AG10803 (cell line): ENCODE data around the gene MGAM2.
"Not testable (repeated sequence)": the region's sequence is repeated elsewhere in the genome, so short reads cannot be mapped to it uniquely, and the experiment has no call there.

Source experiments
- DNase-seq: peaks from one replicate; pipeline ENCODE4 v3.0.0; 2010; ENCODE audit warnings: low read depth
- H3K4me3 ChIP-seq: 2 replicates; pipeline ENCODE4 v1.5.1; 2011; ENCODE audit warnings: mild to moderate bottlenecking, low read length, control low read depth
- TF ChIP-seq, protein P1 (sequence below): conservative IDR thresholded peaks from 2 replicates; pipeline ENCODE4 v1.5.1; 2011; ENCODE audit warnings: mild to moderate bottlenecking, low read length, control low read depth, inconsistent platforms

Gene MGAM2

DNA sequence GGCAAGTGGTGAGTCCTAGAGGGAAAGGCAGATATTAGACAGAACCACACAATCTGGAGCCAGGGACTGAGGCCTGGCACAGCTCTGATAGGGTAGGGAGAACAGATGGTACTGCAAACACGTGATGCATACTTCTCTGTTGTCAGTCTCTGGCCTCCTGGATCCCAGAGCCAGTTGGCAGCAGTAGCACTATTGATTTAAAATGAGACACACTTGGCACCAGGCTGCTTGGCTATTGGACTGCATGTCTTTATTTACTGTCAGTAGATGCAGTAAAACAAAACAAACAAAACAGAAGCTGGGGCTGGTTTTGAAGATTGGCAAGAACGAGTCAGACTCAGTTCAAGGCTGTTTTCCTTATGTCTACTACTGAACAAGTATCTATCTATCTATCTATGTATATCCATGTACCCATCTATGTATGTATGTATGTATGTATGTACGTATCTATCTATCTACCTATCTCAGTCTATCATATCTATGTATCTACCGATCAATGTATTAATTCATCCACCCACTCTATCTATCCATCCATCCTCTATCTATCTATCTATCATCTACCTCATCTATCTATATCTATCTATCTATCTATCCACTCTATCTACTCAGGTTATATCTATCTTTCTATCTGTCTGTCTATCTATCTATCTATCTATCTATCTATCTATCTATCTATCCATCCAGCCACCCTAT lies 23.4 kb upstream of the MGAM2 start:
- TF ChIP-seq, protein P1, sequence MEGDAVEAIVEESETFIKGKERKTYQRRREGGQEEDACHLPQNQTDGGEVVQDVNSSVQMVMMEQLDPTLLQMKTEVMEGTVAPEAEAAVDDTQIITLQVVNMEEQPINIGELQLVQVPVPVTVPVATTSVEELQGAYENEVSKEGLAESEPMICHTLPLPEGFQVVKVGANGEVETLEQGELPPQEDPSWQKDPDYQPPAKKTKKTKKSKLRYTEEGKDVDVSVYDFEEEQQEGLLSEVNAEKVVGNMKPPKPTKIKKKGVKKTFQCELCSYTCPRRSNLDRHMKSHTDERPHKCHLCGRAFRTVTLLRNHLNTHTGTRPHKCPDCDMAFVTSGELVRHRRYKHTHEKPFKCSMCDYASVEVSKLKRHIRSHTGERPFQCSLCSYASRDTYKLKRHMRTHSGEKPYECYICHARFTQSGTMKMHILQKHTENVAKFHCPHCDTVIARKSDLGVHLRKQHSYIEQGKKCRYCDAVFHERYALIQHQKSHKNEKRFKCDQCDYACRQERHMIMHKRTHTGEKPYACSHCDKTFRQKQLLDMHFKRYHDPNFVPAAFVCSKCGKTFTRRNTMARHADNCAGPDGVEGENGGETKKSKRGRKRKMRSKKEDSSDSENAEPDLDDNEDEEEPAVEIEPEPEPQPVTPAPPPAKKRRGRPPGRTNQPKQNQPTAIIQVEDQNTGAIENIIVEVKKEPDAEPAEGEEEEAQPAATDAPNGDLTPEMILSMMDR = no peak
- DNase-seq = no peak
- H3K4me3 ChIP-seq = no peak overlapping the region

DNA sequence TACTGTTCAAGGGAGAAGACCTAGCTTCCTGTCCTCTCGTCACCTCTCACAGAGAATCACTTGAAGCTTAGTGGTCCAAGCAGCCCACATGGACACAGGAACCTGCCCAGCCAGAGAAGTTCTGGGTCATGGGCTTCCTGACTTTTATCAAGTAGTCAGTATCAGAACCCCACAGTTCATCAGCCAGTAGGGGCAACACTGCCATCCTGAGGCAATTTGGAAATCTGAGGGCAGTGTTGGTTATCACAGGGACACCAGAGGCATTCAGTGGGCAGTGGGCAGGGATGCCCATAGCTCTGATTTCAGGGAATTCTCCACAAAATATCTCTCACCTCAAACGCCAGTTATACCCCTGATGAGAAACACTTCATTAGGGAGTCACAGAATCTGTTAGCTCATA lies 22.5 kb upstream of the MGAM2 start:
- H3K4me3 ChIP-seq = no peak overlapping the region
- TF ChIP-seq, protein P1 = no peak
- DNase-seq = no peak

DNA sequence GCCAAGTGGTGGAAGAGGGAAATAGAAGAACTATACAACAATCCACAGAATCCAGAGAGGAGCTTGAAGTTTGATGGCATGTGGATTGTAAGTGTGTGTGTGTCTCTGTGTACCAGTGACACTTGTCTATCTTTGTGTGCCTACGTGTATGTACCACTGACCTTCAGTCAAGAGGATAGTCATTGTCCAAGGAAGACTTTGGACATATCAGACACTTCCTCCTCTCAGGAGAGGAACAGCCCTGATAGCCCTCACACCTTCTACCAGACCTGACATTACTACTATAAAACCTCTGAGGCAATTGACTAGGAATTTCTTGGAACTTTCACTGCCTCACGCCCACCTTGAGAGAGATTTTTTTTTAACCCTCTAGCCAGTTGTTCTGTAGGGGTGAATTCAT lies 19.6 kb upstream of the MGAM2 start:
- TF ChIP-seq, protein P1 = no peak
- no peak overlapping the region for H3K4me3 ChIP-seq
- no peak for DNase-seq

DNA sequence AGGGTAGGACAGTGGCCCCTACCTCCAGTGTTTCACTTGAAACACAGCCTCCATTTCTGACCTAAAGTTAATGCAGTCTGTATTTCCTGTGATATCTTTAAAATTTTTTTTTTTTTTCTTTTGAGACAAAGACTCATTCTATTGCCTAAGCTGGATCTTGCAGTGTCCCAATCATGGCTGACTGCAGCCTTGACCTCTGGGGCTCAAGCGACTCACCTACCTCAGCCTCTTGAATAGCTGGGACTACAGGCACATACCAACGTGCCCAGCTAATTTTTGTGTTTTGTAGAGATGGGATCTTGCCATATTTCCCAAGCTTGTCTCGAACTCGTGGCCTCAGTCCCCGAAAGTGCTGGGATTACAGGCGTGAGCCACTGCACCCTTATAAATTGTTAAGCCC lies 16.7 kb upstream of the MGAM2 start:
- no peak for DNase-seq
- TF ChIP-seq, protein P1 = no peak

DNA sequence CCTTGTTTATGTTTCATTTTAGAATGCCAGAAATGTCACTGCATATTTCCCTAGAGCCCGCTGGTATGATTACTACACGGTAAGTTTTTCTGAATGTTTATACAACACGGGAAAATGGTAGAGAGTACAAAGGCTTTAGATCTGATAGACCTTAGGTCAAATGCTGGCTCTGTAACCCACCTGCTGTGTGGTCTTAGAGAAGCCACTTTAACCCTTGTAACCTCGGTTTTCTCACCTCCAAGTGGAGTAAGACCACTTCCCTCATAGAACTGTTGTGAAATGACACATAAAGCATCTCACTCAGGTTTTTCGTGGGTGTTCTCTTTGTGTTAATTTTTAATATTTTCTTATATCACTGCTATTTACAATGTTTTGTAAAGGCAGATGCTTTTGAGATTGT lies 13.9 kb upstream of the MGAM2 start:
- TF ChIP-seq, protein P1 = no peak
- DNase-seq = no peak

More for the DNA sequence above, 16.7 kb upstream of the MGAM2 start:
- no peak overlapping the region for H3K4me3 ChIP-seq

DNA sequence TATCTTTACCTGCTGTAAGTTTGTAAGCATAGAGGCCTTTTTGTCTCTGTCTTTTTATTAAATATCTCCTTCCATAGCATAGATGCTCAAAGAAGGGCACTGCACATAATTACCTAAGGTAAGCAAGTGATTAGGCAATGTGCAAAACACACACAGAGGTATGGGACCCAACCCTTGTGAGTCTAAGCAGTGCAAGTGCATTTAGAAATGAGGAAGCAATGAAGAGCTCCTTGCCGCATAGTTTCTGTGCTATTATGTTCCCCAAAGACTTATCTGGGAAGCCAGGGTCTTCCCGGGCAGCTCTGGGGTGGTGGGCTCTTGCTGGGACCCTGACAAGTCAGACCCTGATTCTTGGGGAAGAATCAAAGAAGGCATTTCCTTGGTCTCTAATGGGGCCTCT lies 13.5 kb upstream of the MGAM2 start:
- no peak overlapping the region for H3K4me3 ChIP-seq
- TF ChIP-seq, protein P1 = no peak
- no peak for DNase-seq

More for the DNA sequence above, 13.9 kb upstream of the MGAM2 start:
- no peak overlapping the region for H3K4me3 ChIP-seq

DNA sequence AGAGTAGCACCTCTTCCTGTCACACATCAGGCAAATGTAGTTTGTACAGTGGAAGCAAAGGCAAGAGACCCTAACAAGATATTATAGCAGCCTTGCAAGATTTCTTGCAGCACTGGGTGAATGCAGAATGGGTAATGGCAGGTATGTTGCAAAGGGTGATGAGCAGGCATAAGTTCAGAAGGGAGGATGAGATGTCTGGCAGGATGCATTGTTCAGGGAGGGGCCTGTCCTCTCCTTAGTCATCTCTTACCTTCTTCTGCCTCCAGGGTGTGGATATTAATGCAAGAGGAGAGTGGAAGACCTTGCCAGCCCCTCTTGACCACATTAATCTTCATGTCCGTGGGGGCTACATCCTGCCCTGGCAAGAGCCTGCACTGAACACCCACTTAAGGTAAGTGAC lies 12.2 kb upstream of the MGAM2 start:
- DNase-seq, H3K4me3 ChIP-seq: not testable (repeated sequence)
